Measurements from ENCODE around the gene PSMB1.

- TF ChIP-seq EZH2 (IDR thresholded peaks at IDR 0.05; ENCODE audit: borderline replicate concordance, insufficient read depth, low read depth, low read length, poor library complexity, severe bottlenecking), result no peak
- no peak for TF ChIP-seq CTCF (IDR thresholded peaks at IDR 0.05)
These were observed 11.9 kb upstream of the PSMB1 start for GRCh38 chr6:170564936-170565530.
